HepG2 (cell line): ENCODE results near the gene SYNGR4. TPM values are rescaled to one million over a fixed set of nuclear protein-coding genes. Genes with fewer than 3 reads are reported as not detected.

Experiments used
- CREB1 ChIP-seq, 2 experiments: fragments of 450-650 bp in 1 of 2; IDR thresholded peaks; 2 replicates each; pipeline ENCODE4 v1.6.1; 2016 to 2017; ENCODE audit warnings: control low read depth in 1 of 2, mild to moderate bottlenecking in 1 of 2, missing compliant biosample characterization in 1 of 2, missing genetic modification characterization in 1 of 2
- FOXK2 ChIP-seq: fragments of 450-650 bp; IDR thresholded peaks from 2 replicates; pipeline ENCODE4 v1.6.1; 2016
- MIER3 ChIP-seq: IDR thresholded peaks from 2 replicates; pipeline ENCODE4 v1.6.1; 2016; ENCODE audit warnings: missing compliant biosample characterization, borderline replicate concordance
- SIN3A ChIP-seq: IDR thresholded peaks from 2 replicates; pipeline ENCODE4 v1.6.1; 2011; ENCODE audit warnings: low read depth, mild to moderate bottlenecking, control low read depth, low read length, borderline replicate concordance
- SMAD9 ChIP-seq: sonication (generic); formaldehyde crosslinking; IDR thresholded peaks from 2 replicates; pipeline ENCODE4 v1.5.1; 2020; ENCODE audit warnings: mild to moderate bottlenecking, missing genetic modification reagents
- TSC22D2 ChIP-seq: sonication (generic); formaldehyde crosslinking; IDR thresholded peaks from 2 replicates; pipeline ENCODE4 v1.5.1; 2020; ENCODE audit warnings: missing genetic modification reagents, mild to moderate bottlenecking, borderline replicate concordance
- ZNF180 ChIP-seq: sonication (generic); formaldehyde crosslinking; IDR thresholded peaks from 2 replicates; pipeline ENCODE4 v1.4.0; 2020; ENCODE audit warnings: low read depth, missing genetic modification reagents, borderline replicate concordance
- ZNF543 ChIP-seq: sonication (generic); formaldehyde crosslinking; IDR thresholded peaks from 2 replicates; pipeline ENCODE4 v1.4.0; 2020; ENCODE audit warnings: mild to moderate bottlenecking, missing genetic modification reagents
- ZNF546 ChIP-seq: sonication (generic); formaldehyde crosslinking; conservative IDR thresholded peaks from 2 replicates; pipeline ENCODE4 v1.8.1; 2023; ENCODE audit warnings: mild to moderate bottlenecking, missing genetic modification reagents
- ZNF605 ChIP-seq: sonication (generic); formaldehyde crosslinking; IDR thresholded peaks from 2 replicates; pipeline ENCODE4 v1.8.0; 2022; ENCODE audit warnings: mild to moderate bottlenecking, missing genetic modification reagents
- ZNF678 ChIP-seq: sonication (generic); formaldehyde crosslinking; IDR thresholded peaks from 2 replicates; pipeline ENCODE4 v1.4.0; 2020; ENCODE audit warnings: mild to moderate bottlenecking, missing genetic modification reagents
- ZNF781 ChIP-seq: sonication (generic); formaldehyde crosslinking; IDR thresholded peaks from 2 replicates; pipeline ENCODE4 v1.5.1; 2020; ENCODE audit warnings: borderline replicate concordance, mild to moderate bottlenecking, missing genetic modification reagents; ENCODE audit errors: not compliant biosample characterization
- polyA plus RNA-seq, 8 experiments: library from polyadenylated mRNA; depleted of rRNA in 3 of 8; stranded (reverse) in 7 of 8; unstranded in 1 of 8; fragments of >200 nt; fragmentation: Illumina TruSeq in 4 of 8; extraction: Trizol in 4 of 8; gene quantifications; 2 replicates each; pipeline versions ENCODE4 v1.2.1 to v1.2.3, GENCODE V29; 2011 to 2016; ENCODE audit warnings: low read depth in 4 of 8, missing spikeins in 1 of 8, mixed read lengths in 1 of 8; ENCODE audit not compliant: insufficient read depth in 1 of 8
- total RNA-seq, 5 experiments: library from RNA; depleted of rRNA; stranded (reverse); fragments of >200 nt; fragmentation: Illumina TruSeq; extraction: Trizol; gene quantifications; 2 replicates each; pipeline ENCODE4 v1.2.3, GENCODE V29; 2016; ENCODE audit warnings: low read depth in 1 of 5
- TF ChIP-seq, protein P1 (sequence below): sonication (generic); formaldehyde crosslinking; IDR thresholded peaks from 2 replicates; pipeline ENCODE4 v1.8.0; 2022; ENCODE audit warnings: mild to moderate bottlenecking, missing genetic modification reagents; ENCODE audit not compliant: insufficient replicate concordance
- TF ChIP-seq, protein P2 (sequence below), 2 experiments: sonication (generic) in 1 of 2; formaldehyde crosslinking in 1 of 2; IDR thresholded peaks; 2 replicates each; pipeline versions ENCODE4 v1.4.0 to v1.6.1; 2018 to 2020; ENCODE audit warnings: missing genetic modification reagents in 2 of 2, borderline replicate concordance in 1 of 2, low read depth in 1 of 2, mild to moderate bottlenecking in 1 of 2, missing biosample characterization in 1 of 2
- TF ChIP-seq, protein P3 (sequence below): sonication (generic); formaldehyde crosslinking; IDR thresholded peaks from 2 replicates; pipeline ENCODE4 v1.4.0; 2020; ENCODE audit warnings: missing genetic modification reagents, borderline replicate concordance
- TF ChIP-seq, protein P4 (sequence below): sonication (generic); formaldehyde crosslinking; IDR thresholded peaks from 2 replicates; pipeline ENCODE4 v1.9.0; 2021; ENCODE audit warnings: missing genetic modification reagents, mild to moderate bottlenecking, borderline replicate concordance

SYNGR4 gene
- total and polyA plus RNA-seq, 2 of the 13 experiments (the other 11 are each of a cell fraction or from before 2014, with no cell fraction given): not detected

DNA sequence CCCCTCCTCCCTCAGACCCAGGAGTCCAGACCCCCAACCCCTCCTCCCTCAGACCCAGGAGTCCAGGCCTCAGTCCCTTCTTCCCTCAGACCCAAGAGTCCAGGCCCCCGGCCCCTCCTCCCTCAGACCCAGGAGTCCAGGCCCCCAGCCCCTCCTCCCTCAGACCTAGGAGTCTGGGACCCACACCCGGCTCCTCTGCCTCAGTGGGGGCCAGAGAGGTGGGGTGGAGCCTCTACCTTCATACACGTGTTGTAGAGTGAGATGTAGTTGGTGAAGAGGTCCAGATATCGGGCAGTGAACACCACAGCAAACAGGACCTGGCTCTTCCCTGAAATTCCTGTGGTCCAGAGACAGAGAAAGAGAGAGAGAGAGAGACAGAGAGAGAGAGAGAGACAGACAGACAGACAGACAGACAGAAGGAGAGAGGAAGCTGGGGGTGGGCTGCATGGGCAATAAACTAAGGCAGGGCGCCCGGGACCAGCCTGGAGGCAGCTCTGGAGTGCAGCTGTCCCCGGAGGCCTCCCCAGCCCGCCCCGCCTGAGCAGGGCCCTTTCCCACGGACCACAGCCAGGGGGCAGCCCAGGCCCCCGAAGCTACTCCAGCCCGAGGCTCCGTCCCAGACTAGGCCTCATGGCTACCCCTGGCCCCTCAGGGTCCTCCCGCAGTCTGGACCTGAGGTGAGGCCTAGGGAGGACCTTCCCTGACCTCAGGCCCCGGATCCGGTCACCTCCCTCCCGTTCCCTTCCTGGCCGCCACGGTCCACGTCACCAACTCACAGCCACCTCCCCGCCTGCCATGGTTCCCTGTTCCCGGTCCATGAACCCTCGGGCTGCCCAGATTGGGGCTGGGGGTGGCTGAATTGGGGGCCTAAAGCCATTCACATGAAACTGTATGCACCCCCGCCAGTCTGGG is 26.3 kb downstream of the SYNGR4 start (continued):
- TF ChIP-seq, protein P1, sequence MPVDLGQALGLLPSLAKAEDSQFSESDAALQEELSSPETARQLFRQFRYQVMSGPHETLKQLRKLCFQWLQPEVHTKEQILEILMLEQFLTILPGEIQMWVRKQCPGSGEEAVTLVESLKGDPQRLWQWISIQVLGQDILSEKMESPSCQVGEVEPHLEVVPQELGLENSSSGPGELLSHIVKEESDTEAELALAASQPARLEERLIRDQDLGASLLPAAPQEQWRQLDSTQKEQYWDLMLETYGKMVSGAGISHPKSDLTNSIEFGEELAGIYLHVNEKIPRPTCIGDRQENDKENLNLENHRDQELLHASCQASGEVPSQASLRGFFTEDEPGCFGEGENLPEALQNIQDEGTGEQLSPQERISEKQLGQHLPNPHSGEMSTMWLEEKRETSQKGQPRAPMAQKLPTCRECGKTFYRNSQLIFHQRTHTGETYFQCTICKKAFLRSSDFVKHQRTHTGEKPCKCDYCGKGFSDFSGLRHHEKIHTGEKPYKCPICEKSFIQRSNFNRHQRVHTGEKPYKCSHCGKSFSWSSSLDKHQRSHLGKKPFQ (CRISPR knock-in tag): peak; percentile 25
- TF ChIP-seq, protein P2, sequence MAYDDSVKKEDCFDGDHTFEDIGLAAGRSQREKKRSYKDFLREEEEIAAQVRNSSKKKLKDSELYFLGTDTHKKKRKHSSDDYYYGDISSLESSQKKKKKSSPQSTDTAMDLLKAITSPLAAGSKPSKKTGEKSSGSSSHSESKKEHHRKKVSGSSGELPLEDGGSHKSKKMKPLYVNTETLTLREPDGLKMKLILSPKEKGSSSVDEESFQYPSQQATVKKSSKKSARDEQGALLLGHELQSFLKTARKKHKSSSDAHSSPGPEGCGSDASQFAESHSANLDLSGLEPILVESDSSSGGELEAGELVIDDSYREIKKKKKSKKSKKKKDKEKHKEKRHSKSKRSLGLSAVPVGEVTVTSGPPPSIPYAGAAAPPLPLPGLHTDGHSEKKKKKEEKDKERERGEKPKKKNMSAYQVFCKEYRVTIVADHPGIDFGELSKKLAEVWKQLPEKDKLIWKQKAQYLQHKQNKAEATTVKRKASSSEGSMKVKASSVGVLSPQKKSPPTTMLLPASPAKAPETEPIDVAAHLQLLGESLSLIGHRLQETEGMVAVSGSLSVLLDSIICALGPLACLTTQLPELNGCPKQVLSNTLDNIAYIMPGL (CRISPR knock-in tag; IDR thresholded peaks at IDR 0.05; ENCODE audit: borderline replicate concordance in 1 of 2, low read depth in 1 of 2): peak; percentile 99 to 100
- TF ChIP-seq TSC22D2 (CRISPR knock-in tag) (no peak), MIER3 (CRISPR knock-in tag) (peak; percentile 58; the same call in 1 of the 2 replicates), ZNF543 (CRISPR knock-in tag) (peak; percentile 76; the same call in 1 of the 2 replicates), ZNF781 (CRISPR knock-in tag) (peak; percentile 42), ZNF180 (CRISPR knock-in tag) (no peak), SMAD9 (CRISPR knock-in tag) (0 out of 2 replicates have a peak, but pooled peaks have one; percentile 41), SIN3A (peak; percentile 74; the same call in 1 of the 2 replicates), ZNF605 (CRISPR knock-in tag) (peak; percentile 93; the same call in 1 of the 2 replicates), FOXK2 (no peak), ZNF678 (peak; percentile 84; the same call in 1 of the 2 replicates), CREB1 (IDR thresholded peaks at IDR 0.05) (peak; percentile 70), CREB1 (CRISPR knock-in tag; IDR thresholded peaks at IDR 0.05) (no peak), ZNF546 (CRISPR knock-in tag) (no peak; the same call in 1 of the 2 replicates)
- TF ChIP-seq, protein P3, sequence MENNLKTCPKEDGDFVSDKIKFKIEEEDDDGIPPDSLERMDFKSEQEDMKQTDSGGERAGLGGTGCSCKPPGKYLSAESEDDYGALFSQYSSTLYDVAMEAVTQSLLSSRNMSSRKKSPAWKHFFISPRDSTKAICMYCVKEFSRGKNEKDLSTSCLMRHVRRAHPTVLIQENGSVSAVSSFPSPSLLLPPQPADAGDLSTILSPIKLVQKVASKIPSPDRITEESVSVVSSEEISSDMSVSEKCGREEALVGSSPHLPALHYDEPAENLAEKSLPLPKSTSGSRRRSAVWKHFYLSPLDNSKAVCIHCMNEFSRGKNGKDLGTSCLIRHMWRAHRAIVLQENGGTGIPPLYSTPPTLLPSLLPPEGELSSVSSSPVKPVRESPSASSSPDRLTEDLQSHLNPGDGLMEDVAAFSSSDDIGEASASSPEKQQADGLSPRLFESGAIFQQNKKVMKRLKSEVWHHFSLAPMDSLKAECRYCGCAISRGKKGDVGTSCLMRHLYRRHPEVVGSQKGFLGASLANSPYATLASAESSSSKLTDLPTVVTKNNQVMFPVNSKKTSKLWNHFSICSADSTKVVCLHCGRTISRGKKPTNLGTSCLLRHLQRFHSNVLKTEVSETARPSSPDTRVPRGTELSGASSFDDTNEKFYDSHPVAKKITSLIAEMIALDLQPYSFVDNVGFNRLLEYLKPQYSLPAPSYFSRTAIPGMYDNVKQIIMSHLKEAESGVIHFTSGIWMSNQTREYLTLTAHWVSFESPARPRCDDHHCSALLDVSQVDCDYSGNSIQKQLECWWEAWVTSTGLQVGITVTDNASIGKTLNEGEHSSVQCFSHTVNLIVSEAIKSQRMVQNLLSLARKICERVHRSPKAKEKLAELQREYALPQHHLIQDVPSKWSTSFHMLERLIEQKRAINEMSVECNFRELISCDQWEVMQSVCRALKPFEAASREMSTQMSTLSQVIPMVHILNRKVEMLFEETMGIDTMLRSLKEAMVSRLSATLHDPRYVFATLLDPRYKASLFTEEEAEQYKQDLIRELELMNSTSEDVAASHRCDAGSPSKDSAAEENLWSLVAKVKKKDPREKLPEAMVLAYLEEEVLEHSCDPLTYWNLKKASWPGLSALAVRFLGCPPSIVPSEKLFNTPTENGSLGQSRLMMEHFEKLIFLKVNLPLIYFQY (CRISPR knock-in tag): no peak
- TF ChIP-seq, protein P4, sequence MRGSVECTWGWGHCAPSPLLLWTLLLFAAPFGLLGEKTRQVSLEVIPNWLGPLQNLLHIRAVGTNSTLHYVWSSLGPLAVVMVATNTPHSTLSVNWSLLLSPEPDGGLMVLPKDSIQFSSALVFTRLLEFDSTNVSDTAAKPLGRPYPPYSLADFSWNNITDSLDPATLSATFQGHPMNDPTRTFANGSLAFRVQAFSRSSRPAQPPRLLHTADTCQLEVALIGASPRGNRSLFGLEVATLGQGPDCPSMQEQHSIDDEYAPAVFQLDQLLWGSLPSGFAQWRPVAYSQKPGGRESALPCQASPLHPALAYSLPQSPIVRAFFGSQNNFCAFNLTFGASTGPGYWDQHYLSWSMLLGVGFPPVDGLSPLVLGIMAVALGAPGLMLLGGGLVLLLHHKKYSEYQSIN (CRISPR knock-in tag): no peak
